NCI-H1436 treated with DMSO at 0.1 percent for 48 hours (cell line): Measurements from ENCODE around the gene PUM1.

Experiments
- DNase-seq: peaks from one replicate; lab custom pipeline; 2025; lab: John Stamatoyannopoulos, UW

Gene PUM1

DNA sequence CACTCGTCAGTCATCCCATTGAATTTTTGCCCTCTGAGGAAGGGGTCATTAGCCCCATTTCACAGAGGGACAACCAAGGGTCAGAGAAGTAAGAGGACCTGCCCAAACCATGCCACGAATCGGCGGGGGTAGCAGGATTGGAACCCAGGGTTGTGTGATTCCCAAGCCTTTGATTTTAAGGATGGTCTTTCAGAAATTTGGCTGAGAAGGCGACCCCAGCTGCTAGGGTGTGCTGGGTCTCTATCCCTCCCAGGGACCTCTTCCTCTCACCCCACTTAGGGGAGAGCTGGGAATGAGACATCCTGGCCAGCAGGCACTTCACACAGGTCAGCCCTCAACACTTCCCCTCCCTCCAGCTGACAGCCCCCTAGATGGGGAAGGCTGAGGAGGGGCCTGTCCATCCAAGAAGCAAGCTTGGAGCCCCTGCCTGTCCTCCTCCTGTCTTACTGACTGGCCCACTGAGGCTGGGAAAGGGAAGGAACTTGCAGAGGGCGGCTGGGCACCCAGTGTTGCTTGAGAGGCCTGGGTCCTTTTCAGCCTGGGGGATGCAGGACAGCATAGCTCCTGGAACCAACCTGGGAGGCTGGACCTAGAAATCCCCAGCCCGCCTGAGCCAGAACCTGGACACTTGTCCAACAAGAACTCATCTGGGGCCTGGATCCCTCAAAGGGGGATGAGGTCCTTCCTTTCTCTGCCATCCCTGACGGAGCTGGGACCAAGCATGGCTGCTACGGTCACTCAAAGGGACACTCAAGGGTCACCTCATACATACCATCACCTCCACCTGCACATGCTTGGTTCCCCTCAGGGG is 158.7 kb downstream of the PUM1 start:
- no peak for DNase-seq

DNA sequence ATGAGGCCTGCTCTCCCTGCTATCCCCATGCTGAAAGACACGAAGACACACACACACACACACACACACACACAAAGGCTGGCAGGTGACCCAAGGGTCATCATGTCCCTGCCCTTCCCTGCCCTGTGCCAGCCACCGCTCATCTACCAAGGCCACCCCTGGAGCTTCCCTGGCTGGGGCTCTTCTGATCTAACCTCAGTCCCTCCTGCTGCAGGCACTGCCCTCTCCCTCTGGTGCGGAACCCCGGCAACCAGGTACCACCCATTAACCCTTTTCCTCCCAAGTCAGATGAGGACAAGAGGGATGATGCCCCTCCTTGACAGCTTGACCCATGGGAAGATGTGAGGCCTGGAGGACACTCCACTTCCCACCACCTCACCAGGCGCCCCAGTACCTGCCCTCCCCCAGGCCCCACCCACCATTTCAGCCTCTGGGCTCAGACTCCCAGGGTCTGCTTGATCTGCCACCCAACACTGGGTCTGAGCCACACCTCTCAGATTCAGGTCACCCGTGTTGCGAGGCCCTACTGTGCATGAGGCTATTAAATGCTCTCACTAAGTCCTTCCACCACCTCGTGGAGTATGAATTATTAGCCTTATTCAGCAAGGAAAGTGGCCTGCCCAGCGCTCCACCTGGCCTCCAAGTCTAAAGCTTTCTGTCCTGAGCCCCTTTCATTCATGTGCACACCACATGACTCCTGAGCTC is 159.4 kb downstream of the PUM1 start:
- DNase-seq, result no peak

DNA sequence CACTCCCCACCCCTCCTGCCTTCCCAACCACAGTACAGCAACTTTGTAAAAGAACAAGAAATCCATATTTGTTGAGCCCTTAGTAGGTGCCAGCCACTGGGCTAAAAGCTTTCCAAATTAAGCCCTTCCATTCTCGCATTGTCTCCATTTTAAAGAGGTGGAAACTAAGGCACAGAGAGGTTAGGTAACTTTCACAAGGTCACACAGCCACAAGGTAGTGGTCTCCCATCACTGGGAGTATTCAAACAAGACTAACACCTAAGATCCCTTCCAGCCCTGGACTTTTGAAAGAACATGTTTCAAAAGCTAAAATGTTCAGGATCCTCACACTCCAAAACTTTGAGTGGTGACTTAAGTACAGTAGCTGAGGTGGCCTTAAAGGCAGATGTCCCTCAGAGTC is 160.1 kb downstream of the PUM1 start:
- no peak for DNase-seq

DNA sequence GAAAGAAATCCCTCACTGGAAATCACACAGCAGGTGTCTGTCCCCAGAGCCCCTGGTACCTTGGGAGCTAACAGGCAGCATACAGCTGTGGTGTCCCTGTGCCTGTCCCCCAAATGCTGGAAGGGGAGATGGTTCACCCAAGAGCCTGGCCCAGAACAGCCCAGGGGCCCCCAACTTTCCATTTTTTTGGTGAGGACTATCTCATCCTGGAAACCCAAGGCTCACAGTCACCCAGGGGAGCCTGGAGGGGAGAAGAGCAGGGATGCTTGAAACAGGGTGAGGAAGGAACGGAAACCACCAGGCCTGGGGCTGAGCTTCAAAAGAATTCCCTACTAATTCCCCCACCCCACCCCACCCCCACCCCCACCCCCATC is 160.6 kb downstream of the PUM1 start:
- DNase-seq, result no peak

DNA sequence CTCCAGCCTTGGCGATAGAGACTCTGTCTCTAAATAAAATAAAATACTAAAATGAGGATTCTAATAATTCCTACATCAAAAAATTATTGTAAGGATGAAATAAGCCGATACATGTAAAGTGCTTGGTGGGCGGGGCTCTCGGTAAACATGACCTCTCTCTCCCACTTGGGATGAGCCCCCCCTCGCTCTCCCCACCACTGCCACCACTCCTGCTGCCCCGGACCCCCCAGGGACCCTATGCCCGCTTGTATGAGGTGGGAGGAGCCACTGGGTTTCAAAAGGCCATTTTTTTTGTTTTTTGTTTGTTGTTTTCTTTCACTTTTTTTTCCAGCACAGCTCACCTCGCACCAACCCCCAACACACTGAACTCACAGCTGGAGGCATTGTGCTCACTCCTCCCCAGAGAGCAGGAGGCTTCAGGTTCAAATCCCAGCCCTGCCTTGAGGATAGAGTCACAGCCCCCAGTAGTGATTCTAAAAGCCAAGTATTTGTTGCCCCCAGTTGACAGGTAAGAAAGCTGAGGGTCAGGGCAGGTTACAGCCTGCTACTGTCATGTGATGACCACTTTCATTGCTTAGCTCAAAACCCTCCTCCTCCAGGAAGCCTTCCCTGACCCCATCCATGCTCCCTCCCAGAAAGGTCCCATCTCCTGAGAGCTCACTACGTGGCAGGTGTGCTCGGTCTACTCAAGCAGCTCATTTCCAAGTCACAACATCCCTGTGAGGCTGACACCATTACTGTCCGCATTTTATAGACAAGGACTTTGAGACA is 161.1 kb downstream of the PUM1 start:
- no peak for DNase-seq

DNA sequence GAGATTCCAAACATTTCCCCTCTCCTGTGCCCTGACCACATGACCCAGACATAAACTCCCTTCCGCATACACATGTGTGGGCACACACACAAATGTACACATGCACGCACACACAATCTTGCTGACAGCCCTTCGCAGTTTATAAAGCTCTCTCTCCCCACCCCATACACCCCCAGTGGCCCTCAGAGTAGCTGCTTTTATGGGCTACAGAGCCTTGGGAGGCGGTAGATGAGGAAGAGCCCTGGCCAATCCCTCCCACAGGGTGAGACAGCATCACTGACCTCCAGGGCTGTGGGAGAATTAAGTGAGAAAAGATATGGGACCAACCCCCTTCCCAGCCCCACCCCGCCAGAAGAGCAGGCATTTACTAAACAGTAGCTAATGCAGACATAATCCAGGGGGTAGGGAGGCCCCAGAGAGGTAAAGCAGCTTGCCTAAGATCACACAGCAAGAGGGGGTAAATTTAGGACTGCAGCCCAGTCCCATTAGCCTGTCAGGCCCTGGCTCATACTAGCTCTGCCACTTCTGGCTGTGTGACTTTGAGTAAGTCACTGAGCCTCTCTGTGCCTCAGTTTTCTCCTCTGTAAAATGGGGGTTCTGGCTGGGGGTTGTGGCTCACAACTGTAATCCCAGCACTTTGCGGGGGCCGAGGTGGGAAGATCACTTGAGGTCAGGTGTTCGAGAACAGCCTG is 162.0 kb downstream of the PUM1 start:
- no peak for DNase-seq

DNA sequence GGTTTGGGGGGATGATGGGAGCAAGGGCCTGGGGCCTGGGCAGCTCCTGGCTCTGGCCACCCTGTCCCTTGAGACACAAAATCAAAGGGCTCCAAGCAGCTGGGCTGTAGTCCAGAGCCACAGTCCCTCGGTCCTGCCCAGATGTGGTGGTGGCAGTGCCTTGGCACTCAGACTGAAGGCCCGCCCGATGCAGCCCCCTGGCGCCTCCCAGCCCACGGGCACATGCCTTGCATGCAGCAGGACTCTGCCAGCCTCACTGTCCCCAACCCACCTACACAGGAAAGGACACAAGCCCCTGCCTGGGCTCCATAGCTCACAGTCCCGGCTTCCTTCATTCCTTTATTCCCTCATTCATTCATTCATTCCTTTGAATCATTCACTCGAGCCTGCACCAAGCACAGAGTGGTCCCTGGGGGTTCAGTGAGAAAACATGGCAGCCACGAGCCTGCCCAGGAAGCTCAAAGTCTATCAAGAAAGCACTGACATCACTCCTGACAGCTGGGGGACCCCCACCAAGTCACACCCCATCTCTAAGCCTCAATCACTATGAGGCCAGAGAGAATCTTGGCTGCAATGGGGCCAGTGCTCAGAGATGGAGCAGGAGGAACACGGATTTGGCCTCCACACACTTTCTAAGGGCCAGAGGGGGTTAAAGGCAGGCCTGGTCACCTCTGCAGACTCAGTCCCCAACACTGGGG is 162.8 kb downstream of the PUM1 start:
- no peak for DNase-seq

DNA sequence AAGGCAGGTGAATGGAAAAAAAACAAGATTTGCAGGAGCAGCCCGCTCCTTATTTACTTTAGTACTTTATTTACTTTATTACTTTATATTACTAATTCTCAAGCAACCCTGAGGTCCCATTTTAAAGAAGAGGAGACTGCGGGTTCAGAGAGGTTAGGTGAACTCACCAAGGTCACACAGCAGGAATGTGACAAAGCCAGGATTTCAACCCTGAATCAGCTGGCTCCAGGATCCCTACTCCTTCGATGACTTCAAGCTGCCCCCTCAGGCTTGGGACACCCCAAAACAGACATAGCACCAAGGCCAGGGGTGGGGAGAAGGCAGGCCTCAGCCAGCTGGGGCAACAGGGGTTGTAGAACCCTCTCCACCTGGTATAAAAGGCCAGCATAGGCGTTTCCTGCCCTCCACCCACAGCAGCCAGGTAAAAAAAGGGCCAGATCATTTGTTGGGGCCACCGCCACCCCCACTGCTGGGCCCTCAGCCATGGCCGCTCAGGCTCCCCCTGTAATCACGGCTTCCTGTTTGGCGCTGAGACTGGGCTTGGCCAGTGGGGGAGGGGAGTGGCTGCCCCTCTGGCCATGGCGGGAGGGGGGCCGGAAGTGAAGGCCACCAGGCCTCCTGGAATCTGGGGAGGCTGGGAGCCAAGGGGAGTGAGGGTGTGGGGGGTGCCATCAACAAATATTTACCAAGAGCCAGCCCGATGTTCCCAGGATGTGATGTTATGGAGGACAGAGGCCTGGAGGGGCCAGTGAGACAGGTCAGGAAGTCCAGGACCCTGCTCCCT is 163.5 kb downstream of the PUM1 start:
- DNase-seq, result no peak

DNA sequence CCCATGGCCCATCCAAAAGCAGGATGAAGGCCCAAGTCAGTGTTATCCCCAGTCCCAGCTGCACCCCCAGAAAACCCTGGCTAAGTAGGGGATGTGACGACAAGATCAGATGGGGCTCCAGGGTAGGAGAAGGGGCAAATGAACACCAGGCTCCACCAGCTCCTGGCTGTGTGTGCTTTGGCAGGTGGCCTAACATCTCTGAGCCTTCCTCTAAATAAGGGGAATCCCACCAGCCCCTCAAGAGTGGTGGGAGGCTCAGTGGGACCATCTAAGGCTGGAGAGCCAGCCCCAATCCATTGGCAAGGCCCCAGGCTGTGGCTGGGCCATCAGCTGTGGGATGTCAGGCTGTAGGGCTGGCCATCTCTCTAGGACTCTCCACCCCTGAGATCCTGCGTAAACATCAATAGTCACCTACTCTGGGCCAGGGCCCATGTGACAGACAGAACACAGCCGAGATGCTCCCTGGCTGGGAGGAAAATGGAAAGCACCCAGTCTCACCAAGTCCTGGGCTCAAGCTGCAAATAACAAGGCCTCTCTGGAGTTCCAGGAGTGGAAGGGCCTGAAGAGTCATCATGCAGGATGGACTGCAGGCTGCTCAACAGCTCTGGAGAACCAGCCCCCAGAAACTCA is 164.5 kb downstream of the PUM1 start:
- DNase-seq, result no peak

DNA sequence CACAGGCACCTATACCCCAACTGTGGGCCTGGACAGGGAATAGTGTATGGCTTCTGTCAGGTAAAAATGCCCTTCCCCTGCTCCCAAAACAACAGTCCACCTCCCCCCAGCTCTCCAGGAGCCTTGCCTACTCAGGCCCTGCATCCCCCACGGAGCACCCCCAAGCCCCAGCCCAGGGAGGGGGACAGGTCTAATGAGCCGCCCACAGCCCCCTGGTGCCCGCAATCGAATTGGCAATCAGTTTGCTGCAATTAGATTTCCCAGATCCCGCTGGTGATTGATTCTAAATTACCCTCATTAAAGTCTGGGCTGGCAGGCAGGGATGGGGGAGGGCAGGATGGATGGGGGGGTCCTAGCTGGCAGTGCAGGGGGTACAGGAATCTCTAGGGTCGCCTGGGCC is 165.0 kb downstream of the PUM1 start:
- DNase-seq, result no peak

DNA sequence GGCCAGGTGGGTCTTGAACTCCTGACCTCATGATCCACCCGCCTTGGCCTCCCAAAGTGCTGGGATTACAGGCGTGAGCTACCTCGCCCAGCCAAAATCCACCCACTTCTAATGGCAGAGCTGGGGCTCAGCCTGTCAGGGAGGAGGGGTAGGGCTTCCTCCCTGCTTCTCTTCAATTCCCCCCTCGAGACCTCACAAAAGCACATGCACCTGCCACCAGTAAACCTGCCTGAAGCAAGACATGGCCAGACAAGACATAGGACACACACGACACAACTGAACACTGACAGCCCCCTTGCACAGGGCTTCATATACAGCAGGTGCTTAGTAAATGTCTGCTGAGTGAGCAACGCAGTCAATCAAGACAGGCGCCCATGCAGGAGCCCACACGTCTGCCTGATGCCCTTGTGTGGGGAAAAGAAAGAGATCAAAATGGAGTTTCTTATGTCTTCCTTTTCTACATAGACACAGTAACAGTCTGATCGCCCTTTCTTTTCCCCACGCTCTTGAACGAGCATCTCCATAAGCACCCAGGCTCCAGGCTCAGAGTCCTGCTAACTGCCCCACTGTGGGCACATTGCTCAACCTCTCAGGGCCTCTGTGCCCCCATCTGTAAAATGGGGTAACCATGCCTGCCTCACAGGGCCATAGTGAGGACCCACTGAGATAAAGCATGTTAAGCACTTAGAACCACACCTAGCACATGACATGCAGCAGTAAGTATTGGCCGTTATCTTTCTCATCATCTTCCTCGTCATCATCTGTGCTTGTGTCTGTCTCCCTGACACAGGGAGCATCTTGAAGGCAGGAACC is 165.7 kb downstream of the PUM1 start:
- DNase-seq, result peak; percentile 67

DNA sequence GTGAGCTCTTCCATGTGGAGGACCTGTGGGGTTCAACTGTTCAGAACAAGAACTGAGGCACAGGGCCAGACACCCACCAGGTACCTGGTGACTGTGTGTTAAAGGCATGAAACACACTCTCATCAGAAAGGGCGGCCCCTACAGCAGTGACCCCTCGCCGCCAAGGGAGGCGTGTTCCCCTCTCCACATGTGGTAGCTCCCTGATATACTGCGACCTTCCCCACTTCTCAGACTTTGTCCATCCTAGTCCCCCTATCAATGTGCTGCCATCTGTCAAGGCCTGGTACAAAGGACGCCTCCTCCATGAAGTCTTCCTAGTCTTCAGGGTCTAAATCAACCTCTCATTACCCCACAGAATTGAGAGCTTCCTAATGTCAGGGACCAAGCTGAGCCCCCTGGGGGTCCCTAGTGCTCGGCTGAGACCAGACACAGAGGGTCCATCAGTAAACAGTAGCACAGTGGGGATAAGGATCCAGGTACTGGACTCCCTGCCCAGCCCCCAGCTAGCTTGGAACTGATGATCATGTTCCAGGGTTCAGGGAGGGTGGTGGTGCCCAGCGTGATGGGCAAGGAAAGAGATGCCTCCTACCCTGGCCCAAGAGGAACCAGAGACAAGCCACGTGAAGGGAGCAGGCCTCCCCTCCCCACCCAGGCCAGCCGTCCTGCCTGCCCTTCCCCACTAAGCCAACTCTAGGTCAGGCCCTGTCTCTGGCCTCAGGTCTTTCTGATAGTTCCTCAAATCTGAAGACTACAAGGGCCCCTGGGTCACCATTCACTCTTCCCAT is 167.3 kb downstream of the PUM1 start:
- DNase-seq, result no peak

DNA sequence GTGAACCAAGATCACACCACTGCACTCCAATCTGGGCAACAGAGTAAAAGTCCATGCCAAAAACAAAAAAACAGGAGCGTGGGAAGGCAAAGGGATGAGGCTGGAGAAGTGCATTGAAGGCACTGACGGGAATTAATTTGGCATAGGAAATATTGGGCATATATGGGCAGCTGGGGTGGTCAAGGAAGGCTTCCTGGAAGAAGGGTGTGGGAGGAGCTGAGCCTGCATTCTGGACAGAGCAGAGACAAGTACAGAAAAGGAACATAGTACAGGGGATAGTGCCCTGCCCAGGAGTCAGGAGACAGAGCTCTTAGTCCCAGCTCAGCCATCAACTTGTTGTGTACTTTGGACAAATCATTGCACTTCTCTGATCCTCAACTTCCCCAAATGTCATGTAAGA is 168.6 kb downstream of the PUM1 start:
- no peak for DNase-seq

DNA sequence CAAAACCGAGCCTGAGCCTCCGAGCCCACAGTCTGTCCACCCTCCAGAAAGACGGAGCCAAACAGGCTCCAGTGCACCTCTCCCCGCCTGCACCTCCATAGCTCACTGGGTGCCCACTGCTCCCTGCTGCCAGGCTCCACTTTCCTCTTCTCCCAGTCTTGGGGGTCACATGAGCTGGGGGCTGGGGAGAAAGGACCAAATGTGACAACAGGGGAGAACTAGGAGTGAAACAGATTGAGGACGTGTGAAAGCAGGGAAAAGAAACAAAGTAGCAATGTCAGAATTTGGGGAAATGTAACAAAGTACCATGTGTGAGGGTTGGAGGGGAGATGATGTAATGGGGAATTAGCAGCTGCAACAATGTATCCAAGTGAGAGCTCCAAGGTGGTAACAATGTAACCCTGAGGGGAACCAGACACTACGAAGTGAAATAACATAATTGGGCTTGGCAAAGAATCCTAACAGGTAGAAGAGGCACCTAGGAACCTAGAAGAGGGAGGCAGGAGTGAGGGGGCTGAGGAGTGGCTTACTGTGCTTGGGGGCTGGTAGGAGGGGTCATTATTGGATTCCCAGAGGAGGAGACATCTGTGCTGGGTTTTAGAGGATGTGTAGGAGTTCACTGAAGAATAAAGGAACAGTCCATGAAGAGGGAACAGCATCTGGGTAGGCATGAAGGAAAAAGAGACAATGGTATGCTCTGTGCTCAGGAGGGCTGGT is 169.4 kb downstream of the PUM1 start:
- DNase-seq, result no peak

DNA sequence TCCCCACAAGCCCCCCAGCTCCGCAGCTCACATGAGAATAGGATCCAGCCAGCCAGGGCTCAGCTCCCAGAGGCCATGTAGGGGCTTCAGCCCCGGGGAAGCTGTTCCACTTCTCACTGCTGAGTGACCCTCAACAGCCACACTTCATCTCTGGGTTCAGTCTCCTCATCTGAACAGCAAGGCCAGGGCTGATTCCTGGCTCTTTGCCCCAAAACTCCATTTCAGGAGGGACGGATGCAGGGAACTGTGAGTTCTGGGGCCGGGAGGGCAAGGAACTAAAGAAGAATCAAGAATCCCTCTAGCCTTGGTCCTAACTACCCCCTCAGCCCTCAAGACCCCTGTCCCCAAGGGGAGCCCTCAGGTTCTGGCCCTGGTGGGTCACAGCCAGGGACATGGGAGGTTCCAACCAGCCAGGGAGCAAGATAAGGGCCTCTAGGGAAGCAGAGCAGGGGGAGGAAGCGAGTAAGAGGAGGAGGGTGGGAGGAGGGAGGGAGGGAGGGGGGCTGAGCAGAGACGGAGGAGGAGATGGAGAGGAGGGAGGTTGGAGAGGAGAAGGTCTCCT is 170.1 kb downstream of the PUM1 start:
- DNase-seq, result no peak

DNA sequence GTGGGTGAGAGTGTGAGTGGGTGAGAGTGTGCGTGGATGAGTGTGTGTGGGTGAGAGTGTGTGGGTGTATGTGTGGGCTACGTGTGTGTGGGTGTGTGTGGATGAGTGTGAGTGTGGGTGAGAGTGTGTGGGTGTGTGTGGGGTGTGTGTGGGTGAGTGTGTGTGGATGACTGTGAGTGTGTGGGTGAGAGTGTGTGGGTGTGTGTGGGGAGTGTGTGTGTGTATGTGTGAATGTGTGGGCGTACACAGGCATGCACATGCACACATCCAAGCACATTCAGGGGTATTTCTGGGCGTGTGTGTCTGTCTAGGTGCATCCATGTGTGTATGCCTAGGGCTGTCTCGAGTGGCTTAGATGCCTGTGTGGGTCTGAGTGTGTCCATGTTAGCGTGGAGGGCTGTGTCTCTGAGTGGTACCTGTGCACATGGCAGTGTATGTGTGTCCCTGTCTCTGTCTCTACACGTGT is 171.0 kb downstream of the PUM1 start:
- DNase-seq, result no peak

DNA sequence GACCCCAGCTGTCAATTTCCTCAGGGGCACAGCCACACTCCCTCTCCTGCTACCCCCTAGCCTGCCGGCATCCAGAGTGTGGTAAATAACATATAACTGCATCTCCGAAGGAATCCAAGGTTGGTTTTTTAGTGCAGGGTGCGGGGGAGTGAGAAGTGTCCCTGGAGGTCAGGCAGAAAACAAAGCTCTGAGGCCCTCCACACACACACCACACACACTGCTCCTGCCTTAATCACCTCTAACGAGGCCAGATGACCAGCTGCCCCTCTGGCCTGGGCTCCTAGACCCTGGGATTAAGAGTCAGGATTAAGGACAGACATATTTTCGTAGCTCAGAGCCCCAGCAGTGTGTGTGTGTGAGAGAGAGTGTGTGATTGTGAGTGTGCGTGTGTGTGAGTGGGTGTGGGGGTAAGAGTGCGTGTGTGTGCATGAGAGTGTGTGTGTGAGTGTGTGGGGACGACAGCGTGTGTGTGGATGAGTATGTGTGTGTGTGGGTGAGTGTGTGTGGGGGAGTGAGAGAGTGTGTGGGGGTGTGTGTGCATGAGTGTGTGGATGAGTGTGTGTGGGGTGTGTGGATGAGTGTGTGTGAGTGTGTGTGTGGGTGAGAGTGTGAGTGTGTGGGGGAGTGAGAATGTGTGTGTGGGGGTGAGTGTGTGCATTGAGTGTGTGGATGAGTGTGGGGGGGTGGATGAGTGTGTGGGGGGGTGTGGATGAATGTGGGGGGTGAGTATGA is 171.6 kb downstream of the PUM1 start:
- no peak for DNase-seq
